Measurements from ENCODE around the gene GNAL.

Gene GNAL

DNA sequence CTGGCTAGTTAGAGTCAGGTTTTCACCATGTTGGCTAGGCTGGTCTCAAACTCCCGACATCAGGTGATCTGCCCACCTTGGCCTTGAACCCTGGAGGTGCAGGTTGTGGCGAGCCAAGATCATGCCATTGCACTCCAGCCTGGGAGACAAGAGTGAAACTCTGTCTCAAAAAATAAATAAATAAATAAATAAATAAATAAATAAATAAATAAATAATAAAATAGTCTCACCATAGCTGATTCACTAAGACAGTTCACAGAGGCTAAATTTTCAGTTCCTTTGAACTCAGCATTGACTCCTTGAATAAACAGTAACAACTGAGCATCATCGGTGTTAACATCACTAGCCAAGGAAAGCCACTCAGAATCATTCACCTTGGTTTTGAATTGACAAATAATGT lies 32.7 kb downstream of the GNAL start:
- Histone ChIP-seq H3K27ac (no peak overlapping the region), H3K9ac (ENCODE audit: insufficient read length) (no peak overlapping the region), H3K4me3 (no peak overlapping the region), H3K36me3 (ENCODE audit: insufficient read depth, low read length) (no peaks in the 10 kb centered on the region), H3K9me3 (ENCODE audit: low read depth, low read length) (no peaks in the 10 kb centered on the region)
- no peak for DNase-seq (ENCODE audit: low read depth, low spot score)
- TF ChIP-seq POLR2AphosphoS5 (IDR thresholded peaks at IDR 0.05; ENCODE audit: borderline replicate concordance, low read depth, low read length): no peak
- TF ChIP-seq FOXP2 (optimal IDR thresholded peaks at IDR 0.05; ENCODE audit: control extremely low read depth, extremely low read length, insufficient read depth): no peak
- TF ChIP-seq EZH2 (IDR thresholded peaks at IDR 0.05): no peak

DNA sequence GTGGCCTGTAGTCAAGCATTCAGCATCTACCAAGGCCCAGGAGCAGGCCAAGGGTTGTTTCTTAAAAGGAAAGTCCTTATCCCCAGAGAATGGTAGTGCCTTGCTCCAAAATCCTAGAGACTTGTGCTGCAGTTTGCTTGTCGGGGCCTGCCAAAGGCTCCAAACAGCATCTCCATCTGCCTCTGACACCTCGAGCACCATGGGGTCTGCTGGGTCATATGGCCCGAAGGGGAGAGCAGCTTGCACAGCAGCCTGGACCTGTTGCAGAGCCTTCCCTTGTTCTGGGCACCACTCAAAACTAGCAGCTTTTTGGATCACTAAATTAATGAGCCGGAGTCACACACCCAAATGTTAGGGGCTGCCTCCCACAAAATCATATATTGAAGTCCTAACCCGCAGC lies 35.7 kb downstream of the GNAL start:
- no peaks in the 10 kb centered on the region for H3K36me3 ChIP-seq (ENCODE audit: insufficient read depth, low read length)
- no peak overlapping the region for H3K9ac ChIP-seq (ENCODE audit: insufficient read length)
- no peak overlapping the region for H3K4me3 ChIP-seq
- H3K9me3 ChIP-seq (ENCODE audit: low read depth, low read length): no peaks in the 10 kb centered on the region
- DNase-seq (ENCODE audit: low read depth, low spot score): no peak
- no peak overlapping the region for H3K27ac ChIP-seq
- TF ChIP-seq FOXP2 (optimal IDR thresholded peaks at IDR 0.05; ENCODE audit: control extremely low read depth, extremely low read length, insufficient read depth): no peak
- TF ChIP-seq EZH2 (IDR thresholded peaks at IDR 0.05): no peak
- no peak for TF ChIP-seq POLR2AphosphoS5 (IDR thresholded peaks at IDR 0.05; ENCODE audit: borderline replicate concordance, low read depth, low read length)

DNA sequence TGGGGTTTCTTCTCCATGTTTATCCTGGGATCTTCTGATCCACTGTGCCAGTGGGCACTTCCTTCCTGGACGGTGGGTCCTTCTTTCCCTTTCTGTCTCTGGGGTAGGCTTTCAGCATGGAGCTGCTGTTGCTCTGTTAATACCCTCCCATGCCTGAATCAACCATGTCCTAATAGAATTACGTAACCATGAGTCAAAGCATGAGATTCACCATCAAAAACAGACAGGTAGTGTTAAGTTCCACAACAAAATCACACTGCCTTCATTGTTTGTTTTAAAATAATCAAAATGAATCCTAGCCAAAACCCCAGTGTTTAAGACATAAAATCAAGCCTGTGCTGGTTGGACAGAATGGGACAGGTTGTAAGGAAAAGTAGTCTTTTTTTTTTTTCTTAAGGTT lies 37.5 kb downstream of the GNAL start:
- no peak for DNase-seq (ENCODE audit: low read depth, low spot score)
- Histone ChIP-seq H3K9ac (ENCODE audit: insufficient read length) (no peak overlapping the region), H3K27ac (no peak overlapping the region), H3K9me3 (ENCODE audit: low read depth, low read length) (no peaks in the 10 kb centered on the region), H3K4me3 (no peak overlapping the region), H3K36me3 (ENCODE audit: insufficient read depth, low read length) (no peaks in the 10 kb centered on the region)
- TF ChIP-seq EZH2 (IDR thresholded peaks at IDR 0.05) (no peak), FOXP2 (optimal IDR thresholded peaks at IDR 0.05; ENCODE audit: control extremely low read depth, extremely low read length, insufficient read depth) (no peak), POLR2AphosphoS5 (IDR thresholded peaks at IDR 0.05; ENCODE audit: borderline replicate concordance, low read depth, low read length) (no peak)

DNA sequence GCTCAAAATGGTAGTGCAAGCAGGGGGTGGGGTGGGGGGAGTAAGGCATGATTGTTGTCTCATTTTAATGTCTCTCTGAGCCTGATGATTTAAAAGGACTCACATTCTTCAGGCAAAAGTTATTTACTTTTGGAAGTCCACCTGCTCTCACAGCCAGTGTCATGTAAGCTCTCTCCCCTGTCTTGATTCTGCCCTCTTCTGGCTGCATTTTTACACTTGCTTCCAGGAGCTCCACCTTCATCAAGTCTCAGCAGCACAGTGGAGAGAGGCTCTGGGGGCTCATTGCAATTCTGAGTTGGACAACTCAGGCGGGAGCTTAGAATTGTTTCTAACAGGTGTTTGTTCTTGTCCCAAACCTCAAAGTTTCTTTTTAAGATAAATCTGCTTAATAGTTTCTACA lies 39.2 kb downstream of the GNAL start:
- H3K9me3 ChIP-seq (ENCODE audit: low read depth, low read length): no peaks in the 10 kb centered on the region
- H3K36me3 ChIP-seq (ENCODE audit: insufficient read depth, low read length): no peaks in the 10 kb centered on the region
- no peak for TF ChIP-seq POLR2AphosphoS5 (IDR thresholded peaks at IDR 0.05; ENCODE audit: borderline replicate concordance, low read depth, low read length)
- no peak for TF ChIP-seq EZH2 (IDR thresholded peaks at IDR 0.05)
- no peak for TF ChIP-seq FOXP2 (optimal IDR thresholded peaks at IDR 0.05; ENCODE audit: control extremely low read depth, extremely low read length, insufficient read depth)
- H3K4me3 ChIP-seq: no peak overlapping the region
- no peak overlapping the region for H3K9ac ChIP-seq (ENCODE audit: insufficient read length)
- no peak overlapping the region for H3K27ac ChIP-seq
- no peak for DNase-seq (ENCODE audit: low read depth, low spot score)

DNA sequence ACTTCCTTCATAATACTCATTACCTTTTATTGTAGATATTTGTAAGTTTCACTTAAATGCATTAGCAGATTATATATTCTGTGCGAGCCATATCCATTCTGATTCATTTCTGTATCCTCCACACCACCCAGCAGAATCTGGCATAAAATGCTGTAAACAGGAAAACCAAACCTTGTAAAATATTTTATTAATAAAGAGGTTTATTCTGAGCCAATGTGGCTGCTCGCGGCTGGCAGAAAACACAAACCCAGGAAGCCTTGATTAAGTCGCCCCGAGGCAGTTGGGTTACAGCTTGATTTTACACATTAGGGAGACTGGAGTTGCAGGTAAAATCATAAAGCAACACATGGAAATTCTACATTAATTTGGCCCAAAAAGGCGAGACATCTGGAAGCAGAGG lies 40.5 kb downstream of the GNAL start:
- H3K4me3 ChIP-seq: peak overlapping the region; percentile 59
- H3K36me3 ChIP-seq (ENCODE audit: insufficient read depth, low read length): no peaks in the 10 kb centered on the region
- peak overlapping the region; percentile 77; the same call in 1 of the 2 replicates for H3K27ac ChIP-seq
- DNase-seq (ENCODE audit: low read depth, low spot score): peak; percentile 79
- TF ChIP-seq FOXP2 (optimal IDR thresholded peaks at IDR 0.05; ENCODE audit: control extremely low read depth, extremely low read length, insufficient read depth): peak; percentile 81
- TF ChIP-seq POLR2AphosphoS5 (IDR thresholded peaks at IDR 0.05; ENCODE audit: borderline replicate concordance, low read depth, low read length): no peak
- H3K9me3 ChIP-seq (ENCODE audit: low read depth, low read length): no peaks in the 10 kb centered on the region
- H3K9ac ChIP-seq (ENCODE audit: insufficient read length): no peak overlapping the region

DNA sequence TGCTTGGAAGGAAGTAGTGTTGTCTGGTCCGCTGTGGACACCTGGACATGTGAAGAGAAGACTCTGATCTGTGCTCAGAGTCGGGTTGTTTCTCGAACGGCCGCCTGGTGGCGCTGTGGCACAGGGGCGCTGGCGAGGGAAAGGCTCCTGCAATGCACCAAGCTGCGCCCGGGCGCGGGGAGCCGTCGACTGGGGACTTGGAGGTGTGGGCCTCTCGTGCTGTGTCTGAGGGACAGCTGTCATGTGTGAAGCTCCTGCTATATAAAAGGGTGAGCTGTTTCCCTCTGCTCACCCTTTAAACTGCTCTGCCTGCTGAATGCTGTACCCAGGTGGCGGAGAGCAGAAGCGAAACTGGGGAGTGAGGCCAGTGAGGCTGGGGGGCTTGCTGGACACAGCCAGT lies 44.0 kb downstream of the GNAL start:
- no peak for TF ChIP-seq POLR2AphosphoS5 (IDR thresholded peaks at IDR 0.05; ENCODE audit: borderline replicate concordance, low read depth, low read length)
- TF ChIP-seq FOXP2 (optimal IDR thresholded peaks at IDR 0.05; ENCODE audit: control extremely low read depth, extremely low read length, insufficient read depth): peak; percentile 20
- Histone ChIP-seq H3K9me3 (ENCODE audit: low read depth, low read length) (no peaks in the 10 kb centered on the region), H3K9ac (ENCODE audit: insufficient read length) (no peak overlapping the region), H3K36me3 (ENCODE audit: insufficient read depth, low read length) (no peaks in the 10 kb centered on the region), H3K4me3 (peak overlapping the region; percentile 55), H3K27ac (no peak overlapping the region)
- no peak for DNase-seq (ENCODE audit: low read depth, low spot score)

DNA sequence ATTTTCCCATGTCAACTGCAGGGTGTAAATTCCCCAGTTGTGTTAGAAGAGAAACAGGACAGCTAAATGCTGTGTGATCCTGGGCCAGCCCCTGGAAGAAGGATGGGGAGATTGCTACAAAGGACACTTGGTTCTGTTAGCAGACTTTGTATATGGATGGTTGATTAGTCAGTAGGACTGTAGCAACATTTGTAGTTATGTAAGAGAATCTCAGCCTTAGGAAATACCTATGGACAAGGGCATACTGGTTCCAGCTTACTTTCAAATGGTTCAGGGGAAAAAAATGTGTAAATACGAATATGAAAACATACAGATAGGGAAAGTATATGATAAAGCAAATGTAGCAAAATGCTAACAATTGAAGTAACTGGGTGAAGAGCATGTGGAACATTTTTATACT lies 47.6 kb downstream of the GNAL start:
- H3K9ac ChIP-seq (ENCODE audit: insufficient read length): no peak overlapping the region
- H3K9me3 ChIP-seq (ENCODE audit: low read depth, low read length): no peaks in the 10 kb centered on the region
- H3K27ac ChIP-seq: no peak overlapping the region
- H3K36me3 ChIP-seq (ENCODE audit: insufficient read depth, low read length): no peaks in the 10 kb centered on the region
- no peak for DNase-seq (ENCODE audit: low read depth, low spot score)
- H3K4me3 ChIP-seq: no peak overlapping the region
- TF ChIP-seq FOXP2 (optimal IDR thresholded peaks at IDR 0.05; ENCODE audit: control extremely low read depth, extremely low read length, insufficient read depth) (no peak), POLR2AphosphoS5 (IDR thresholded peaks at IDR 0.05; ENCODE audit: borderline replicate concordance, low read depth, low read length) (no peak), EZH2 (IDR thresholded peaks at IDR 0.05) (no peak)

DNA sequence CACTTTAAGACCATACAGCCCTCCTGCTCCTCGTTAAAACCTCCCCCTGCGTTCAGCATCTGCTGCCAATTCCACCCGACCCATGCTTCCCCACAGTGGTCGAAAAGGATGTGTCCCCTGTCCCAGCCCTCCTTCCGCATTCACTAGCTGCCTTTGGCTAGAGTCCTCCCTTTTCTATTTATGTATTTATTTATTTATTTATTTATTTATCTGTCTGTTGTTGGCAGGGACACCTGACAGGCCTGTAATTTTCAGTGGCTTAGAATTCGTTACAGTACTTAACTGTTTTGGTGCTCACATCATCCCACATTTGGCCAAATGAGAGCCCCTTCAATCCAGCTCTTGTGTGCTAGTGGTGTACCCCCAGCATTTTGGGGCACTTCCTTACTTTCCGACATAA lies 50.8 kb downstream of the GNAL start:
- TF ChIP-seq POLR2AphosphoS5 (IDR thresholded peaks at IDR 0.05; ENCODE audit: borderline replicate concordance, low read depth, low read length): no peak
- TF ChIP-seq EZH2 (IDR thresholded peaks at IDR 0.05): no peak
- TF ChIP-seq FOXP2 (optimal IDR thresholded peaks at IDR 0.05; ENCODE audit: control extremely low read depth, extremely low read length, insufficient read depth): no peak
- H3K36me3 ChIP-seq (ENCODE audit: insufficient read depth, low read length): no peaks in the 10 kb centered on the region
- H3K9ac ChIP-seq (ENCODE audit: insufficient read length): no peak overlapping the region
- no peak for DNase-seq (ENCODE audit: low read depth, low spot score)
- H3K27ac ChIP-seq: no peak overlapping the region
- H3K4me3 ChIP-seq: no peak overlapping the region
- H3K9me3 ChIP-seq (ENCODE audit: low read depth, low read length): no peaks in the 10 kb centered on the region

DNA sequence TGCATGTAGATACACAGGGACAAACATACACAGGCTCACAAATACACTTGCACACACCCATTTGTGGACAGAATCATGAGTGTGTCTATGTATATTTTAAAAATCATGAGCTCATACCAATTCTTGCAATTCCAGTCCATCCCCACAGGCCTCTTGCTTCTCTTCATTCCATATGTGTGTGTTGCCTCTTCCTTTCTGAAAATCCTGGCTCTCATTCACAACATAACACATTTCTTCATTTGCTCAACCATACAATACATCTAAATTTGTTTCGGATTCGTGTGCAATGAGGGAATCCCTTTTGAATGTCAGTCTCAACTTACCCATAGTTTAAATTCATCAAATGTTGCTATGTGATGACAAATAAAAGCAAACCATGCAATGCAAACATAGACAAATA lies 51.4 kb downstream of the GNAL start:
- DNase-seq (ENCODE audit: low read depth, low spot score): no peak
- no peaks in the 10 kb centered on the region for H3K36me3 ChIP-seq (ENCODE audit: insufficient read depth, low read length)
- TF ChIP-seq POLR2AphosphoS5 (IDR thresholded peaks at IDR 0.05; ENCODE audit: borderline replicate concordance, low read depth, low read length) (no peak), FOXP2 (optimal IDR thresholded peaks at IDR 0.05; ENCODE audit: control extremely low read depth, extremely low read length, insufficient read depth) (no peak), EZH2 (IDR thresholded peaks at IDR 0.05) (no peak)
- no peak overlapping the region for H3K27ac ChIP-seq
- H3K4me3 ChIP-seq: no peak overlapping the region
- H3K9me3 ChIP-seq (ENCODE audit: low read depth, low read length): no peaks in the 10 kb centered on the region
- no peak overlapping the region for H3K9ac ChIP-seq (ENCODE audit: insufficient read length)
